ENCODE measurements around the gene CNPY1. TPM values are rescaled to one million over a fixed set of nuclear protein-coding genes. Genes with fewer than 3 reads are reported as not detected.

The CNPY1 gene
- polyA plus RNA-seq, 1 of the 3 experiments (the other 2 are of a cell fraction): not detected

DNA sequence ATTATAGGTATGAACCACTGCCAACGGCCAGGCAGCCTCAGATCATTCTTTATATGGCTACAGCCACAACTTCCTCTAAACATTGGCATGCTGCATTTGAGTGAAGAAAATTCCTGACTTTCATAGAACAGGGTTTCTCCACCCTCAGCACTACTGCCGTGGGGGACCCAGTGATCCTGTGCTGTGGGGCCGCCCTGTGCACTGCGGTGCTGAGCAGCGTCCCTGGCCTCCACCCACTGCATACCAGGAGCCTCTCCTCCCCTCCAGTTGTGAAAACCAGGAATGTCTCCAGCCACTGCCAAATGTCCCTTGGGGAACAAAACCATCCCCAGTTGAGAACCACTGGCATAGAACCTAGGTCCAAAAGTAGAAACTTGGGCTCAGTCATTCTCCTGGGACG lies 15.8 kb downstream of the CNPY1 start:
- DNase-seq: no peak
- Histone ChIP-seq H3K27ac (ENCODE audit: low read depth in 2 of 2, low read length in 1 of 2) (no peak overlapping the region), H2AFZ (ENCODE audit: low read depth) (no peak overlapping the region), H3F3A (replicated peaks; ENCODE audit: insufficient read depth) (no peaks in the 10 kb centered on the region), H3K9me2 (no peaks in the 10 kb centered on the region), H3K4me1 (ENCODE audit: control insufficient read depth in 1 of 2, insufficient read depth in 2 of 2, low read depth in 1 of 2, low read length in 1 of 2) (peaks cover 0 to 11% of the 10 kb centered on the region in 2 experiments; a peak in 1 of 4 replicates), H3K27me3 (ENCODE audit: insufficient read depth) (peaks cover 97% of the 10 kb centered on the region), H3K4me3 (ENCODE audit: low read depth in 2 of 2, low read length in 1 of 2) (no peak overlapping the region), H4K20me1 (ENCODE audit: insufficient read depth) (no peaks in the 10 kb centered on the region), H3K4me2 (no peak overlapping the region), H3K79me2 (ENCODE audit: insufficient read depth) (no peaks in the 10 kb centered on the region), H3K9me3 (no peaks in the 10 kb centered on the region), H3K36me3 (replicated peaks in 1 of 2; ENCODE audit: control insufficient read depth in 1 of 2, insufficient read depth in 2 of 2, low read length in 1 of 2) (no peaks in the 10 kb centered on the region), H3K9ac (no peak overlapping the region)
- POLR2A ChIA-PET: no interaction called here
- TF ChIP-seq JUND (IDR thresholded peaks at IDR 0.05): no peak
- TF ChIP-seq USF2 (IDR thresholded peaks at IDR 0.05; ENCODE audit: borderline replicate concordance, low read depth, low read length): no peak
- TF ChIP-seq FOSL2 (IDR thresholded peaks at IDR 0.05; ENCODE audit: borderline replicate concordance, low read depth): no peak
- TF ChIP-seq FOXJ3 (CRISPR knock-in tag; IDR thresholded peaks at IDR 0.05): no peak
- TF ChIP-seq PBX3 (IDR thresholded peaks at IDR 0.05): no peak
- no peak for TF ChIP-seq NRF1 (IDR thresholded peaks at IDR 0.05; ENCODE audit: low read depth, low read length)
- no peak for TF ChIP-seq TEAD4 (IDR thresholded peaks at IDR 0.05; ENCODE audit: borderline replicate concordance, insufficient read depth)
- TF ChIP-seq CHD2 (IDR thresholded peaks at IDR 0.05; ENCODE audit: low read length, partially characterized antibody): no peak
- no peak for TF ChIP-seq NFIC (IDR thresholded peaks at IDR 0.05; ENCODE audit: borderline replicate concordance)
- TF ChIP-seq MXI1 (IDR thresholded peaks at IDR 0.05; ENCODE audit: low read depth, low read length): no peak
- CTCF ChIA-PET: interaction anchor here (0.8 kb wide), 1 partner anchor 603 kb away, joined by 3 read pairs; no protein-coding TSS in a partner anchor
- 10% methylated on average over 6 of the region's 6 CpGs for WGBS (ENCODE audit: low lambda C conversion rate)

- no peak overlapping the region for H3K4me3 ChIP-seq (ENCODE audit: low read depth in 2 of 2, low read length in 1 of 2)
- no peaks in the 10 kb centered on the region for H3K9me3 ChIP-seq
- peaks cover 0 to 11% of the 10 kb centered on the region in 2 experiments; a peak in 1 of 4 replicates for H3K4me1 ChIP-seq (ENCODE audit: control insufficient read depth in 1 of 2, insufficient read depth in 2 of 2, low read depth in 1 of 2, low read length in 1 of 2)
- ChIA-PET CTCF (no interaction called here), POLR2A (no interaction called here)
- H3F3A ChIP-seq (replicated peaks; ENCODE audit: insufficient read depth): no peaks in the 10 kb centered on the region
- WGBS (ENCODE audit: low lambda C conversion rate): 22% methylated on average over 11 of the region's 11 CpGs
- H3K9me2 ChIP-seq: no peaks in the 10 kb centered on the region
- H4K20me1 ChIP-seq (ENCODE audit: insufficient read depth): no peaks in the 10 kb centered on the region
- H3K27ac ChIP-seq (ENCODE audit: low read depth in 2 of 2, low read length in 1 of 2): no peak overlapping the region
- H3K36me3 ChIP-seq (replicated peaks in 1 of 2; ENCODE audit: control insufficient read depth in 1 of 2, insufficient read depth in 2 of 2, low read length in 1 of 2): no peaks in the 10 kb centered on the region
- no peaks in the 10 kb centered on the region for H3K79me2 ChIP-seq (ENCODE audit: insufficient read depth)
- H3K9ac ChIP-seq: no peak overlapping the region
- peaks cover 97% of the 10 kb centered on the region for H3K27me3 ChIP-seq (ENCODE audit: insufficient read depth)
- no peak for TF ChIP-seq PBX3 (IDR thresholded peaks at IDR 0.05)
- no peak for TF ChIP-seq FOXM1 (IDR thresholded peaks at IDR 0.05; ENCODE audit: low read depth)
- TF ChIP-seq REST (IDR thresholded peaks at IDR 0.05; ENCODE audit: low read depth, low read length): no peak
- TF ChIP-seq YY1 (IDR thresholded peaks at IDR 0.05; ENCODE audit: low read depth): no peak
- H2AFZ ChIP-seq (ENCODE audit: low read depth): no peak overlapping the region
- H3K4me2 ChIP-seq: no peak overlapping the region
- no peak for DNase-seq
Measured at GRCh38 chr7:155529845-155530244, 16.5 kb downstream of the CNPY1 start.

Measured in SK-N-SH (cell line).